ENCODE data around the gene BTRC.
"Not testable (repeated sequence)": the region's sequence is repeated elsewhere in the genome, so short reads cannot be mapped to it uniquely, and the experiment has no call there.

BTRC gene

DNA sequence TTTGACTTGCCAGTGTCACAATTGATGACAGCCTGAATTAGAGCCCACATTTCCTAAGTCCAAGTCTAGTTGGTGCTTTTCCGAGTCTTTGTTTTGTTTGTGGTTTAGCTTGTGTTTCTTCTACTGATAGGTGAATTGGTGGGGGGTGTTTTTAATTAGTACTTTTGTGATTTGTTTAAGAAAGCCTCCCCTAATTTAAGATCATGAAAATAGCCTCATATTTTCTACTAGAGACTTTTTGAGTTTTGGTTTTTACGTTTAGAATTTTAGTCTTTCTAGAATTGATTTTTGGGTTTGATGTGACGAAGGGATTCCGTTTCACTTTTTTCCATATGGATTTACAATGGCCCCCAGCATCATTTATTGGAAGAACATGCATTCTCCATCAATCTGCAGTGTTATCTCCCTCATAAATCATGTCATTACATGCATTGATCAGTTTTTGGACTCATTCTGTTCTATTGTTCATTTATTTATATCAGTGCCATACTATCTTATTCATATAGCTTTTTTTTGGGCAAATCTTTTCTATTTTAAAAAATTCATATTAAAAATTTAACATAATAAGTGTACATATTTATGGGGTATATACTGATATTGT is 32.8 kb downstream of the BTRC start:
- DNase-seq (ENCODE audit: low spot score) = no peak

- DNase-seq (ENCODE audit: low spot score) = no peak
Observed at GRCh38 chr10:101388676-101389276, 34.8 kb downstream of the BTRC start.

DNA sequence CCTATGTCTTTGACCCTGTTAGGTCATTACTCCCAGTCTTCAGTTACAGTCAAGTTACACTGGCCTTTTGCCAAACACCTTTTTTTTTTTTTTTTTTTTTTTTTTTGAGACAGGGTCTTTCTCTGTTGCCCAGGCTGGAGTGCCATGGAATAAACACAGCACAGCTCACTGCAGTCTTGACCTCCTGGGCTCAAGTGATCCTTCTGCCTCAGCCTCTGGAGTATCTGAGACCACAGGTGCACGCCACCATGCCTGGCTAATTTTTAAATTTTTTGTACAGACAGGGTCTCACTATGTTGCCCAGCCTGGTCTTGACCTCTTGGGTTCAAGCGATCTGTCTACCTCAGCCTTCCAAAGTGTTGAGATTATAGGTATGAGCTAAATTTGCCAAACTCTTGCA is 35.6 kb downstream of the BTRC start:
- not testable (repeated sequence) for DNase-seq (ENCODE audit: low spot score)

DNA sequence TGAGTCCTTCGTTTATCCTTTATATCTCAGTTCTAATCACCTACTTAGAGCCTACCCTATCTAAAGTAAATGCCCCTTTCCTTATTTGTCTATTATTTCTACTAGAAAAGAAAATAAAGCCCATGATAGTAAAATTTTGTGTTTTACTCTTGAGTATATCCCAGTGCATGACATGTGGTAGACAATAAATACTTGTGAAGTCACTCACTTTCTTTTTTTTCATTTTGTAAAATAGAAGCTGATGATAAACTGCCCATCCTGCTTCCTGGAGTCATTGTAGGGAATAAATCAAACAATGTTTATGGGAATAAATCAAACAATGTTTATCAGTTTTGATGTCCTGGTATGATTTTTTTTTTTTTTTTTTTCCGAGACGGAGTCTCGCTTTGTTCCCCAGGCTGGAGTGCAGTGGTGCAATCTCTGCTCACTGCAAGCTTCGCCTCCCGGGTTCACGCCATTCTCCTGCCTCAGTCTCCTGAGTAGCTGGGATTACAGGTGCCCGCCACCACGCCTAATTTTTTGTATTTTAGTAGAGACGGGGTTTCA is 36.1 kb downstream of the BTRC start:
- DNase-seq (ENCODE audit: low spot score) = no peak

DNA sequence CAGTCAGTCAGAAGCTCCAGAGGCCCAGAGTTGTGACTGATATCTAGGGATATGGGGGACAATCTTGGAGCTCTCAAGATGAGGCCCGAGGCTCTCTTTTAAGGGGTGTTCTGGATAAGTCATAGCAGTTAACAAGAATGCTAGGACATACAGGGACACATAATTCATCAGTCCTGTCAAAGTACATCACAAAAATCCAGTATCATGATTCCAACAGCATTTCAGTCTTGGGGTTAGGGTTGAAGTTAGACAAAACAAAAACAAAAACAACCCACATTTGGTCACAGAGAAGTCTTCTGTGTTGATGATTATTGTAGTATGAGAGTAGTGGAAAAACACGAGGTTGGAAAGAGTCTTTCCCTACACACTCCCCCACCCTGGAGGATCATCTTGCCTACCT is 39.4 kb downstream of the BTRC start:
- DNase-seq (ENCODE audit: low spot score) = no peak

DNA sequence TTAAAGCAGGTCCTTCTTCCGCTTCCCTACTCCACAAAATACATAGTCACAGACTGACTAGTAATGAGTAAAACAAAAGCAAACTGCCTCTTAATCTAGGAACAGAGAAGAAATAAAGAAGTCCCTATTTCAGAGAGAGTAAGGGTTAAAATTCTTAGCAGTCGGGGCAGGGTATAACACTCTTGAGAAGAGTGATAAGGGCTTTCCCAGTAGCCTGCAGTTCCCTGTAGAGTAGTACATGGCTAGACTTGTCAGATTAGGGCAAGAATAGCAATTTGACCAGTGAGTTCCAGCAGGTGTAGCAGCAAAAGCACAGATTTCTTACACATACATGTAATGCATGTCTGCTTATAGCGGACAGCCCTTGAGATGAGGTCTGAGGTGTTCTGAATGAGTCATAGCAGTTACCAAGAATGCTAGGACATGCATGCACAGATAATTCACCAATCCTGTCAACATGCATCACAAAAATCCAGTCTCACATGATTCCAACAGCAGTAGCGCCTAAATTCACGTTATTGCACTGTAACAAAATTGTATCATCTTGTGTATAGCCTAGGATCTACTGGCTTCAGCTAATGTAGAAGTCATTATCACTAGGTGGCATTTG is 40.7 kb downstream of the BTRC start:
- no peak for DNase-seq (ENCODE audit: low spot score)

- no peak for DNase-seq (ENCODE audit: low spot score)
Observed at GRCh38 chr10:101397140-101397539, 43.2 kb downstream of the BTRC start.

GRCh38 chr10:101400585-101400984 is 46.6 kb downstream of the BTRC start:
- no peak for DNase-seq (ENCODE audit: low spot score)

DNA sequence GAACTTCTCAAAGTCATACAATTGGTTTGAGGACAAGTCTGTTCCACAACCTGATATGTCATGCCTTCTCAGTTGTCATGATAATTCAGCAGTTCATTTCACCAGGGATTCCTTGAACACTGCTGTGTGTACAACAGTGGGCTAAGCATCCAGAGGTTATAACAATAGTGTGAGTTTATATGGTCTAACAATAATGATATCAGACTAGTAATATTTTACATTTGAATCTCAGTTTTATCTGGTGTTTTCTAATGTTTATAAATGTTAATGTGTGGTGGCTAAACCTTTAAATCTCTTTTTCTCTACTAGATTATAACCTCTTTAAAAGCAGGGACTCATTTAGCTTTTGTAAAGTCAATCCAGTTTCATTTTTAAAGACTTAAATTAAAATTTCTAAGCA is 48.7 kb downstream of the BTRC start:
- no peak for DNase-seq (ENCODE audit: low spot score)

- DNase-seq (ENCODE audit: low spot score) = no peak
Observed at GRCh38 chr10:101403161-101403560, 49.2 kb downstream of the BTRC start.

- DNase-seq (ENCODE audit: low spot score) = no peak
Observed at GRCh38 chr10:101405001-101405400, 51.0 kb downstream of the BTRC start.

GRCh38 chr10:101411598-101411997 is 57.6 kb downstream of the BTRC start:
- DNase-seq (ENCODE audit: low spot score) = no peak

GRCh38 chr10:101414034-101414433 is 60.1 kb downstream of the BTRC start:
- DNase-seq (ENCODE audit: low spot score) = no peak

DNA sequence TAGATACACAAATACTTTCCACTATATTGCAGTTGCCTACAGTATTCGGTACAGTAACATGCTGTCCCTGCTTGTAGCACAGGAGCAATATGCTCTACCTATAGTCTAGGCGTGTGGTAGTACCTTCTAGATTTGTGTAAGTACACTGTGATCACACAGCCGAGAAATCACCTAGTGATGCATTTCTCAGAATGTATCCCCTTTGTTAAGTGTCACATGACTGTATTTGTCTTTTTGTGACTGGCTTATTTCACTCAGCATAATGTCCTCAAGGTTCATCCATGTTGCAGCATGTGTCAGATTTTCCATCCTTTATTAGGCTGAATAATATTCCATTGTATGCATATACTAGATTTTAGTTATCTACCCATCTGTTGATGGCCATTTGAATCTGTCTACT is 61.9 kb downstream of the BTRC start:
- no peak for DNase-seq (ENCODE audit: low spot score)

DNA sequence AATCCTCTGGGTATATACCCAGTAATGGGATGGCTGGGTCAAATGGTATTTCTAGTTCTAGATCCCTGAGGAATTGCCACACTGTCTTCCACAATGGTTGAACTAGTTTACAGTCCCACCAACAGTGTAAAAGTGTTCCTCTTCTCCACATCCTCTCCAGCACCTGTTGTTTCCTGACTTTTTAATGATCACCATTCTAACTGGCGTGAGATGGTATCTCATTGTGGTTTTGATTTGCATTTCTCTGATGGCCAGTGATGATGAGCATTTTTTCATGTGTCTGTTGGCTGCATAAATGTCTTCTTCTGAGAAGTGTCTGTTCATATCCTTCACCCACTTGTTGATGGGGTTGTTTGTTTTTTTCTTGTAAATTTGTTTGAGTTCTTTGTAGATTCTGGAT is 68.0 kb downstream of the BTRC start:
- not testable (repeated sequence) for DNase-seq (ENCODE audit: low spot score)

DNA sequence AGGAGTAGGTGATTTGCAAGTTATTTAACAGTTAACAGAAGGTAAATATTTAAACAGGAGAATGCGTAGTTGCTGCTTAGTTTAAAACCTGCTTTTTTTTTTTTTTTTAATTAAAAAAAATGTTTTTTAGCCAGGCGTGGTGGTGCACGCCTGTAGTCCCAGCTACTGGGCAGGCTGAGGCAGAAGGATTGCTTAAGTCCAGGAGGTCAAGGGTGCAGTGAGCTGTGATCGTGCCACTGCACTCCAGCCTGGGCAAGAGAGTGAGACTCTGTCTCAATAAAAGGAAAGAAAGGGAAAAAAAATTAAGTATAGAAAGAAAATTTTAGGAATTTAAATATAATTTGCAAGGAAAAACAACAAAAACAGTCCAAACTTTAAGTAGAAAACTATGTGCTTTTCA is 71.6 kb downstream of the BTRC start:
- DNase-seq (ENCODE audit: low spot score) = no peak

- DNase-seq (ENCODE audit: low spot score) = no peak
Observed at GRCh38 chr10:101428036-101428435, 74.1 kb downstream of the BTRC start.

DNA sequence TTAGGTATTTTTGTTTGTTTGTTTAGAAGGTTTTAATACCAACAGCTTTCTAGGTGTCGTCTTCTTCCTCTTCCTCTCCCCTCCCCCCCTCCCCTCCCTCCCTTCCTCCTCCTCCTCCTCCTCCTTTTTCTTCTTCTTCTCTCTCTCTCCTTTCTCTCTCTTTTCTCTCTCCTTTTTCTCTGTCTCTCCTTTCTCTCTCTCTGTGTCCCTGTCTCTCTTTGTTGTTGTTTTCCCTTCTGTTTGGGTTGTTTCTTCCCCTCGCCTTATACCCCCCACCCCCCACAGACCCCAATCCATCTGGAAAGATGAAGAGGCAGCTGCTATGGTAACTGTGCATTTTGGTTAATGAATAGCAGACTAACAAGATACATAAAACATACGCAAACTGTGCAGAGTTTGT is 75.5 kb downstream of the BTRC start:
- no peak for DNase-seq (ENCODE audit: low spot score)

DNA sequence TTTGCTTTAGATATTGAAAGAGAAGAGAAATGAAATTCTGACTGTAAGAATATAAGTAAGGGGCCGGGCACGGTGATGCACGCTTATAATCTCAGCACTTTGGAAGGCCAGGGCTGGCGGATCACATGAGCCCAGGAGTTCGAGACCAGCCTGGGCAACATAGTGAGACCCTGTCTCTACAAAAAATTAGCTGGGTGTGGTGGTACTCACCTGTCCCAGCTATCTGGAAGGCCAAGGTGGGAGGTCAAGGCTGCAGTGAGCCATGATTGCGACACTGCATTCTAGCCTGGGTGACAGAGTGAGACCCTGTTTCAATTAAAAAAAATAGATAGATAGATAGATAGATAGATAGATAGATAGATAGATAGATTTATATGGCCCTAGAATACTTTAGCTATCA is 82.3 kb downstream of the BTRC start:
- DNase-seq (ENCODE audit: low spot score) = no peak

GRCh38 chr10:101438881-101439391 is 85.0 kb downstream of the BTRC start:
- DNase-seq (ENCODE audit: low spot score) = no peak

DNA sequence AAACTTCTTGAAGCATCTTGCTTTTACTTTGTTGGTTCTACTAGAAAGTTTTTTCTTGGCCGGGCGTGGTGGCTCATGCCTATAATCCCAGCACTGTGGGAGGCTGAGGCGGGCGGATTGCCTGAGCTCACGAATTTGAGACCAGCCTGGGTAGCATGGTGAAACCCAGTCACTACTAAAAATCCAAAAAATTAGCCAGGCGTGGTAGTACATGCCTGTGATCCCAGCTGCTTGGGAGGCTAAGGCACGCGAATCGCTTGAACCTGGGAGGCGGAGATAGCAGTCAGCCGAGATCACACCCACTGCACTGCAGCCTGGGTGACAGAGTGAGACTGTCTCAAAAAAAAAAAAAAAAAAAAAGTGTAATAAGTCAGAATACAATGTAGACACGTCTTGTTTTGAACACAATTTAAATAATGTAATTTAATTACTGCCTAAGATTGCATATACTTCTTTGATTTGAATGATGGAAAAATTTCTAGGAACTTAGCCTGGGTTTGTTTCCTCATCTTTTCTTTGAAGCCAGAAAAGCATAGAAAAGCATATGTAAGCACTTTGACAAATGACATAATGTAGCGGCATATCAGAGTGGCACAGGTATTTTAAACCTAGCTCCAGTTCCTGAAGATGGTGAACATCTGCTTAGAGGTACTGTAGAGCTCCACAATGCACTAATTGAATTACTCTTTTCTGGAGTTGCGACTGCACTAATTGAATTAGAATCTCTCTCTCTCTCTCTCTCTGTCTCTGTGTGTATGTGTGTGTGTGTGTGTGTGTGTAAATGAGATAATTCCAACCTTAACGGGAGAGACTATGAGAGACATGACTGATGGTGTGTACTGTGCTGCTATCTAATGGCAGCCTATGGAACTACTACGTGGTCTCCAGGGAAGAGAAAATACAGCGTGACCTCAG is 87.8 kb downstream of the BTRC start:
- peak; percentile 57 for DNase-seq (ENCODE audit: low spot score)

- DNase-seq (ENCODE audit: low spot score) = no peak
Observed at GRCh38 chr10:101442456-101442800, 88.5 kb downstream of the BTRC start.
